Upper lobe of right lung (tissue), 1 donor: ENCODE measurements around the gene BBC3. TPM values are rescaled to one million over a fixed set of nuclear protein-coding genes. Genes with fewer than 3 reads are reported as not detected.
A peak's percentile ranks its signal among the peaks of the same experiment; 100 is the strongest.

Experiments used
- ATAC-seq: fragments of 200-7000 bp; cut with Tn5 transposase; one replicate; pipeline ENCODE4 v1.9.1; 2020; ENCODE audit warnings: mild to moderate bottlenecking, moderate library complexity
- DNase-seq: peaks from one replicate; pipeline ENCODE4 v3.0.0-alpha.2; 2020
- H3K27ac ChIP-seq: fragments of 200-600 bp; one replicate; pipeline ENCODE4 v1.8.0; 2022
- H3K27me3 ChIP-seq: fragments of 200-600 bp; one replicate; pipeline ENCODE4 v1.8.0; 2022; ENCODE audit warnings: mild to moderate bottlenecking
- H3K36me3 ChIP-seq: fragments of 200-600 bp; one replicate; pipeline ENCODE4 v1.8.0; 2022
- H3K4me1 ChIP-seq: fragments of 200-600 bp; one replicate; pipeline ENCODE4 v1.8.0; 2022
- H3K4me3 ChIP-seq: fragments of 200-600 bp; one replicate; pipeline ENCODE4 v1.8.0; 2022; ENCODE audit warnings: mild to moderate bottlenecking
- H3K9me3 ChIP-seq: fragments of 200-600 bp; one replicate; pipeline ENCODE4 v1.8.0; 2022
- CTCF ChIP-seq: fragments of 200-600 bp; IDR thresholded peaks from one replicate; pipeline ENCODE4 v1.8.0; 2022; ENCODE audit warnings: antibody characterized with exemption
- intact Hi-C: fragments of 100-400 bp; cut with DNase I; formaldehyde crosslinking; loops from one replicate; pipeline ENCODE4 v1.11.0; 2022
- total RNA-seq: library from RNA; stranded (reverse); fragmentation: NEBNext Ultra II Directional; extraction: Animal tissue kit (Norgen Biotek cat#: 25700); gene quantifications from one replicate; pipeline ENCODE4 v1.2.1, GENCODE V29; 2021
- donor health status: DM: no; HTN: yes; CAD: no; lungs with severe emphysema.

BBC3 gene
- total RNA-seq, 1 donor from 2014 or later = 20.1 TPM

GRCh38 chr19:47197141-47197540, 33.9 kb downstream of the BBC3 start:
- peaks cover 27% of the 10 kb centered on the region for H3K36me3 ChIP-seq
- no peak for ATAC-seq
- DNase-seq = no peak
- H3K4me1 ChIP-seq = no peaks in the 10 kb centered on the region
- no peaks in the 10 kb centered on the region for H3K27me3 ChIP-seq
- TF ChIP-seq CTCF = no peak
- no peaks in the 10 kb centered on the region for H3K9me3 ChIP-seq
- H3K27ac ChIP-seq = no peak overlapping the region
- H3K4me3 ChIP-seq = no peak overlapping the region
- intact Hi-C loops = no loop called here

- DNase-seq (no peak), ATAC-seq (no peak)
- Histone ChIP-seq H3K27ac (no peak overlapping the region), H3K4me1 (peaks cover 11% of the 10 kb centered on the region), H3K4me3 (no peak overlapping the region), H3K27me3 (no peaks in the 10 kb centered on the region), H3K36me3 (peaks cover 27% of the 10 kb centered on the region), H3K9me3 (no peaks in the 10 kb centered on the region)
- TF ChIP-seq CTCF = no peak
- intact Hi-C loops = no loop called here
Observed at GRCh38 chr19:47195434-47195833, 35.6 kb downstream of the BBC3 start.

GRCh38 chr19:47190167-47190727, 40.8 kb downstream of the BBC3 start:
- H3K4me1 ChIP-seq = peaks cover 32% of the 10 kb centered on the region
- H3K36me3 ChIP-seq = no peaks in the 10 kb centered on the region
- H3K27ac ChIP-seq = peak overlapping the region; percentile 78
- intact Hi-C loops = no loop called here
- no peak for TF ChIP-seq CTCF
- H3K9me3 ChIP-seq = no peaks in the 10 kb centered on the region
- no peaks in the 10 kb centered on the region for H3K27me3 ChIP-seq
- ATAC-seq = peak; percentile 86
- no peak overlapping the region for H3K4me3 ChIP-seq
- DNase-seq = peak; percentile 90

- Histone ChIP-seq H3K9me3 (no peaks in the 10 kb centered on the region), H3K36me3 (peaks cover 3% of the 10 kb centered on the region), H3K4me3 (no peak overlapping the region), H3K27me3 (no peaks in the 10 kb centered on the region), H3K27ac (peak overlapping the region; percentile 78), H3K4me1 (peaks cover 32% of the 10 kb centered on the region)
- no peak for ATAC-seq
- DNase-seq = no peak
- intact Hi-C loops = no loop called here
- TF ChIP-seq CTCF = no peak
Observed at GRCh38 chr19:47188507-47189033, 42.4 kb downstream of the BBC3 start.

GRCh38 chr19:47187797-47188196, 43.2 kb downstream of the BBC3 start:
- ATAC-seq = no peak
- intact Hi-C loops = no loop called here
- no peak overlapping the region for H3K27ac ChIP-seq

More at GRCh38 chr19:47187797-47188196, 43.2 kb downstream of the BBC3 start:
- TF ChIP-seq CTCF = no peak
- Histone ChIP-seq H3K27me3 (no peaks in the 10 kb centered on the region), H3K4me1 (peaks cover 32% of the 10 kb centered on the region), H3K4me3 (no peak overlapping the region), H3K9me3 (no peaks in the 10 kb centered on the region), H3K36me3 (peaks cover 7% of the 10 kb centered on the region)
- DNase-seq = no peak
